ENCODE results near the gene SEMA5A.

SEMA5A gene

GRCh38 chr5:9278921-9279603, 266.8 kb downstream of the SEMA5A start:
- Histone ChIP-seq H3K9me3 (no peaks in the 10 kb centered on the region), H3K27me3 (no peaks in the 10 kb centered on the region), H3K4me3 (ENCODE audit: low read depth in 1 of 2, low read length in 1 of 2) (no peak overlapping the region), H3K27ac (no peak overlapping the region), H3K36me3 (no peaks in the 10 kb centered on the region), H3K4me1 (ENCODE audit: control insufficient read depth in 1 of 2, insufficient read depth in 1 of 2, low read depth in 1 of 2, low read length in 1 of 2) (no peaks in the 10 kb centered on the region)
- TF ChIP-seq CTCF (IDR thresholded peaks at IDR 0.05): no peak

DNA sequence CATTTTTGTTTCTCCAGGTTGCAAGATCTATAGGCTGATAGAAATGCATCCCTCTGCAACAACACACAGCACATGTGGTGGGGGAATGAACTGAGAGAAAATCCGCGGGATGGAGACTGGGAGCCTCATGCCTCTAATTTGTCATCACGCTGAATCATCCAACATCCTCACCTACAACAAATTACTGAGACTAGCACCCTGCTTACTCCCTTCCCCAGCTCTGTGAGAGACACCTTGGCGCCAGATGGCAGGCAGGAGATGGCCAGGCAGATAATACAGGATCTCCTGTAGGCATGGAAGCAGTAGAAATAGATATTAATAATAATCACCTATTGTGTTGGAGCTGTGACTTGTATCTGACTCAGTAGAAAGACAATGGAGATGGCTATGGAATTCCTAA, 276.9 kb downstream of the SEMA5A start:
- Histone ChIP-seq H3K27me3 (no peaks in the 10 kb centered on the region), H3K4me1 (ENCODE audit: control insufficient read depth in 1 of 2, insufficient read depth in 1 of 2, low read depth in 1 of 2, low read length in 1 of 2) (no peaks in the 10 kb centered on the region), H3K27ac (no peak overlapping the region), H3K4me3 (ENCODE audit: low read depth in 1 of 2, low read length in 1 of 2) (no peak overlapping the region), H3K36me3 (no peaks in the 10 kb centered on the region), H3K9me3 (no peaks in the 10 kb centered on the region)
- no peak for TF ChIP-seq CTCF (IDR thresholded peaks at IDR 0.05)

DNA sequence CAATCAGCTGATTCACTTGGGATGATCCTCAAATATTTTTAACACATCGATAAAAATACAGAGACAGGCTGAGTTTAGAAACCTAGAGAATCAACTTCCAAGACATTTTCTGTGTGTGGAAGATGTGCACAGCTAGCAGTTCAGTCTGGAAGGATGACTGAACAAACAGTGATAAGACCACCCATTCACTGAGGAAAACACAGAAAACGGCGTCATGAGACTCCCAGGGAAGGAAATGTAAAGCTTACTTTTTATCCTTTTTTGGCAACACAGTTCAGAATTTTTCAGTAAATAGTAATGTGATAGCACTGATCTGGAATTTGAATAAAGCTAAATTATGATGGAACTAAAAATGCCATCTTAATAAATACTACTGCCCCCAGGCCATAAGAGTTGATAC, 277.6 kb downstream of the SEMA5A start:
- Histone ChIP-seq H3K9me3 (no peaks in the 10 kb centered on the region), H3K36me3 (no peaks in the 10 kb centered on the region), H3K4me1 (ENCODE audit: control insufficient read depth in 1 of 2, insufficient read depth in 1 of 2, low read depth in 1 of 2, low read length in 1 of 2) (no peaks in the 10 kb centered on the region), H3K27ac (no peak overlapping the region), H3K27me3 (no peaks in the 10 kb centered on the region), H3K4me3 (ENCODE audit: low read depth in 1 of 2, low read length in 1 of 2) (no peak overlapping the region)
- TF ChIP-seq CTCF (IDR thresholded peaks at IDR 0.05): no peak

DNA sequence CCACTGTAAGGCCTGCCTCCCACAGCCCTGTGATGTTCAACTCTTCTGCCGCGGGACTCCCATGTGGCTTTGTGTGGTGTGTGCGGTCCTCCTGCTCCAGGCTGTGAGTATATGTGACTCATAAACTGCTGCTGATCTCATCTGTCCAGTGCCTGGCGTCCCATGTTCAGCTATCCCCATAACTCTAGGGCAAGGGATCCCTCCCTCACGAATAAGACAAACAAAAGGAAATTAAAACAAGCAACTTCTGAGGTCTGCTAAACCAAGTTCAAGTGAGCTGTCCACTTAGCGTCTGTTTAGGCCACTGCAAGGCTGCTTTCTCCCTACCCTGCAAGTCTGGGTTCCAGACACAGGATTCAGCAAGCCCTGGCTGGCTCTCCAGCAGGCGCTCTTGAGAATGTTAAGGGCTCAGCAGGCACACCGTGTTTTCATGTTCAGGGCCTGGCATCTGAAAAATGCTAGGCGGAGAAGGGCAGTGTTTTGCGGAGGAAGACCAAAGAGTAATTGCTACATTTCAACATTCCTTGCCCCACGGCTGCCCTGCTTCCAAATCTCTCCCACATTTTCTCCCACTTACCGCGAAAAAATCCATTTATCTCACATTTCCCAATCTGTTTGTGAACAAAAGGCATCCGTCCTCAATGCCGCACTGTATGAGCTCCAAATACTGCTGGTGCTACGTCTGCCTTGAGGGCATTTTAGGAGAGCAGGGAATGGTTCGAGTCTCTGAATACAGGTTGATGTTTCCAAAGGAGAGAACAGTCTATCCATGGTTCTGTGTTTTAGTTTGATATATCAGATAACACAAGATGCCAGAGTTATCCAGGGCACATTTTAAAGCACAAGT, 280.2 kb downstream of the SEMA5A start:
- no peaks in the 10 kb centered on the region for H3K4me1 ChIP-seq (ENCODE audit: control insufficient read depth in 1 of 2, insufficient read depth in 1 of 2, low read depth in 1 of 2, low read length in 1 of 2)
- no peaks in the 10 kb centered on the region for H3K27me3 ChIP-seq
- TF ChIP-seq CTCF (IDR thresholded peaks at IDR 0.05): no peak
- H3K36me3 ChIP-seq: no peaks in the 10 kb centered on the region
- no peaks in the 10 kb centered on the region for H3K9me3 ChIP-seq
- no peak overlapping the region for H3K4me3 ChIP-seq (ENCODE audit: low read depth in 1 of 2, low read length in 1 of 2)
- no peak overlapping the region for H3K27ac ChIP-seq

GRCh38 chr5:9264301-9264700, 281.6 kb downstream of the SEMA5A start:
- Histone ChIP-seq H3K4me1 (ENCODE audit: control insufficient read depth in 1 of 2, insufficient read depth in 1 of 2, low read depth in 1 of 2, low read length in 1 of 2) (no peaks in the 10 kb centered on the region), H3K4me3 (ENCODE audit: low read depth in 1 of 2, low read length in 1 of 2) (no peak overlapping the region), H3K36me3 (no peaks in the 10 kb centered on the region), H3K27me3 (no peaks in the 10 kb centered on the region), H3K27ac (no peak overlapping the region), H3K9me3 (no peaks in the 10 kb centered on the region)
- no peak for TF ChIP-seq CTCF (IDR thresholded peaks at IDR 0.05)

Data from neutrophil (primary cell).